ENCODE results near the gene MAP7D3. TPM values are rescaled to one million over a fixed set of nuclear protein-coding genes. Genes with fewer than 3 reads are reported as not detected.

The MAP7D3 gene
- total RNA-seq, 4 donors from 2014 or later: 2.2 to 10.9 (median 5.2) TPM

- in situ Hi-C loops (cut with MboI; ENCODE audit: low pct_ligation_motif_present in 1 of 4, low pct_unique_long_range_greater_than_20kb in 1 of 4, low sequenced_read_pairs in 3 of 4): no loop called here
- DNase-seq: no peak
- Histone ChIP-seq H3K27me3 (no peaks in the 10 kb centered on the region), H3K9me3 (no peaks in the 10 kb centered on the region), H3K36me3 (no peaks in the 10 kb centered on the region), H3K4me1 (peaks cover 6 to 40% (median 7%) of the 10 kb centered on the region in 4 donors), H3K27ac (peak overlapping the region; percentile 77 to 82 (median 80)), H3K4me3 (peak overlapping the region in 1 of 4 donors; percentile 11)
- intact Hi-C loops (cut with DNase I; ENCODE audit: low total_unique reads): no loop called here
- TF ChIP-seq POLR2A (IDR thresholded peaks at IDR 0.05): no peak
- TF ChIP-seq EP300 (IDR thresholded peaks at IDR 0.05; ENCODE audit: low read depth): no peak
- no peak for TF ChIP-seq CTCF (IDR thresholded peaks at IDR 0.05)
- peak in 1 of 3 donors; percentile 12 for TF ChIP-seq POLR2AphosphoS5 (IDR thresholded peaks at IDR 0.05)
- WGBS, 2 donors (ENCODE audit: low coverage in 1 of 2): 71 to 86% methylated on average over 1 to 6 of the region's 6 CpGs
Observed at GRCh38 chrX:136198678-136199243, 52.4 kb downstream of the MAP7D3 start.

- H3K36me3 ChIP-seq: no peaks in the 10 kb centered on the region
- TF ChIP-seq POLR2AphosphoS5 (IDR thresholded peaks at IDR 0.05) (no peak), CTCF (IDR thresholded peaks at IDR 0.05) (no peak), EP300 (IDR thresholded peaks at IDR 0.05; ENCODE audit: low read depth) (no peak), POLR2A (IDR thresholded peaks at IDR 0.05) (no peak)
- in situ Hi-C loops (cut with MboI; ENCODE audit: low pct_ligation_motif_present in 1 of 4, low pct_unique_long_range_greater_than_20kb in 1 of 4, low sequenced_read_pairs in 3 of 4) (no loop called here), intact Hi-C loops (cut with DNase I; ENCODE audit: low total_unique reads) (no loop called here)
- no peaks in the 10 kb centered on the region for H3K27me3 ChIP-seq
- peaks cover 4 to 38% (median 7%) of the 10 kb centered on the region in 4 donors for H3K4me1 ChIP-seq
- H3K27ac ChIP-seq: peak overlapping the region; percentile 77 to 82 (median 80)
- DNase-seq: no peak
- peak overlapping the region in 1 of 4 donors; percentile 11 for H3K4me3 ChIP-seq
- no peaks in the 10 kb centered on the region for H3K9me3 ChIP-seq
Observed at GRCh38 chrX:136198010-136198409, 53.2 kb downstream of the MAP7D3 start.

- Histone ChIP-seq H3K27ac (peak overlapping the region; percentile 77 to 82 (median 80)), H3K4me1 (peaks cover 4 to 34% (median 7%) of the 10 kb centered on the region in 4 donors), H3K4me3 (no peak overlapping the region), H3K36me3 (no peaks in the 10 kb centered on the region), H3K27me3 (no peaks in the 10 kb centered on the region), H3K9me3 (no peaks in the 10 kb centered on the region)
- peak in 2 of 3 donors; percentile 8 to 53 for TF ChIP-seq POLR2AphosphoS5 (IDR thresholded peaks at IDR 0.05)
- TF ChIP-seq POLR2A (IDR thresholded peaks at IDR 0.05): peak; percentile 23
- TF ChIP-seq EP300 (IDR thresholded peaks at IDR 0.05; ENCODE audit: low read depth): no peak
- TF ChIP-seq CTCF (IDR thresholded peaks at IDR 0.05): no peak
- intact Hi-C loops (cut with DNase I; ENCODE audit: low total_unique reads): no loop called here
- WGBS, 2 donors (ENCODE audit: low coverage in 1 of 2): 70% methylated on average over 7 of the region's 7 CpGs; no CpG with 5 or more reads in 1 of the 2 donors
- in situ Hi-C loops (cut with MboI; ENCODE audit: low pct_ligation_motif_present in 1 of 4, low pct_unique_long_range_greater_than_20kb in 1 of 4, low sequenced_read_pairs in 3 of 4): no loop called here
- DNase-seq: no peak
Observed at GRCh38 chrX:136196691-136197155, 54.5 kb downstream of the MAP7D3 start.

- intact Hi-C loops (cut with DNase I; ENCODE audit: low total_unique reads) (no loop called here), in situ Hi-C loops (cut with MboI; ENCODE audit: low pct_ligation_motif_present in 1 of 4, low pct_unique_long_range_greater_than_20kb in 1 of 4, low sequenced_read_pairs in 3 of 4) (no loop called here)
- no peaks in the 10 kb centered on the region for H3K9me3 ChIP-seq
- no peak for TF ChIP-seq CTCF (IDR thresholded peaks at IDR 0.05)
- no peak for TF ChIP-seq POLR2A (IDR thresholded peaks at IDR 0.05)
- no peak for TF ChIP-seq POLR2AphosphoS5 (IDR thresholded peaks at IDR 0.05)
- 14 to 43% methylated on average over 2 to 4 of the region's 4 CpGs for WGBS, 2 donors (ENCODE audit: low coverage in 1 of 2)
- DNase-seq: no peak
- no peaks in the 10 kb centered on the region for H3K27me3 ChIP-seq
- no peak overlapping the region for H3K4me3 ChIP-seq
- H3K27ac ChIP-seq: peak overlapping the region; percentile 77 to 82 (median 80)
- peaks cover 4 to 27% (median 7%) of the 10 kb centered on the region in 4 donors for H3K4me1 ChIP-seq
- H3K36me3 ChIP-seq: no peaks in the 10 kb centered on the region
Observed at GRCh38 chrX:136195247-136195646, 56.0 kb downstream of the MAP7D3 start.

Data from transverse colon (tissue), 4 donors.